ENCODE results near the gene HADHA.

- no peak for TF ChIP-seq CTCF (IDR thresholded peaks at IDR 0.05)
- no peak for TF ChIP-seq POLR2AphosphoS5 (IDR thresholded peaks at IDR 0.05)
These were observed 68.8 kb downstream of the HADHA start for GRCh38 chr2:26175466-26176278.

All from upper lobe of left lung (tissue), 4 donors.